Liver (tissue), 9 donors: ENCODE measurements around the gene ACADSB. TPM values are rescaled to one million over a fixed set of nuclear protein-coding genes. Genes with fewer than 3 reads are reported as not detected.
A peak's percentile ranks its signal among the peaks of the same experiment; 100 is the strongest.

Source experiments
- DNase-seq: peaks from one replicate; pipeline ENCODE4 v3.0.0-alpha.2; 2017; ENCODE audit warnings: low spot score
- H3K27ac ChIP-seq, 2 donors: one replicate each; pipeline ENCODE4 v1.7.0; 2013; ENCODE audit warnings: inconsistent platforms in 2 of 2, low read length in 2 of 2, control low read depth in 1 of 2, low read depth in 1 of 2, mild to moderate bottlenecking in 1 of 2
- H3K27me3 ChIP-seq, 4 donors: one replicate each; pipeline versions ENCODE4 v1.6.1 to v1.7.0; 2013; ENCODE audit warnings: low read length in 3 of 4, inconsistent platforms in 1 of 4, mild to moderate bottlenecking in 1 of 4, moderate library complexity in 1 of 4; ENCODE audit not compliant: control insufficient read depth in 4 of 4, insufficient read depth in 4 of 4
- H3K36me3 ChIP-seq, 4 donors: one replicate each; pipeline versions ENCODE4 v1.6.1 to v1.7.0; 2013; ENCODE audit warnings: low read length in 3 of 4, mild to moderate bottlenecking in 3 of 4, low read depth in 1 of 4, moderate library complexity in 1 of 4; ENCODE audit not compliant: control insufficient read depth in 4 of 4, insufficient read depth in 3 of 4
- H3K4me1 ChIP-seq, 4 donors: one replicate each; pipeline versions ENCODE4 v1.6.1 to v1.7.0; 2013; ENCODE audit warnings: low read length in 3 of 4, mild to moderate bottlenecking in 3 of 4, moderate library complexity in 1 of 4; ENCODE audit not compliant: control insufficient read depth in 4 of 4, insufficient read depth in 4 of 4
- H3K4me3 ChIP-seq, 3 donors: one replicate each; pipeline versions ENCODE4 v1.6.1 to v1.7.0; 2013; ENCODE audit warnings: low read length in 3 of 3, control low read depth in 1 of 3, low read depth in 1 of 3, mild to moderate bottlenecking in 1 of 3
- H3K9ac ChIP-seq, 2 donors: one replicate each; pipeline ENCODE4 v1.7.0; 2013; ENCODE audit warnings: low read length in 2 of 2, mild to moderate bottlenecking in 2 of 2, moderate library complexity in 2 of 2, control low read depth in 1 of 2, low read depth in 1 of 2
- H3K9me3 ChIP-seq, 4 donors: one replicate each; pipeline versions ENCODE4 v1.6.1 to v1.7.0; 2013; ENCODE audit warnings: low read length in 3 of 4; ENCODE audit not compliant: control insufficient read depth in 4 of 4
- EGR1 ChIP-seq, 2 donors: IDR thresholded peaks; 2 replicates each; pipeline ENCODE4 v1.6.1; 2016 to 2018; ENCODE audit warnings: antibody characterized with exemption in 2 of 2, low read depth in 2 of 2
- FOXA1 ChIP-seq: IDR thresholded peaks from 2 replicates; pipeline ENCODE4 v1.6.1; 2016; ENCODE audit warnings: antibody characterized with exemption
- FOXA2 ChIP-seq: IDR thresholded peaks from 2 replicates; pipeline ENCODE4 v1.6.1; 2016; ENCODE audit warnings: antibody characterized with exemption
- GABPA ChIP-seq, 2 donors: IDR thresholded peaks in 1 of 2; conservative IDR thresholded peaks in 1 of 2; 2 replicates each; pipeline ENCODE4 v1.6.1; 2016; ENCODE audit warnings: antibody characterized with exemption in 2 of 2, mild to moderate bottlenecking in 1 of 2, moderate library complexity in 1 of 2
- HNF4A ChIP-seq, 2 donors: conservative IDR thresholded peaks; 2 replicates each; pipeline ENCODE4 v1.6.1; 2016; ENCODE audit warnings: antibody characterized with exemption in 2 of 2, mild to moderate bottlenecking in 2 of 2
- HNF4G ChIP-seq: IDR thresholded peaks from 2 replicates; pipeline ENCODE4 v1.6.1; 2016; ENCODE audit warnings: antibody characterized with exemption
- JUND ChIP-seq, 2 donors: IDR thresholded peaks; 2 replicates each; pipeline ENCODE4 v1.6.1; 2016; ENCODE audit warnings: antibody characterized with exemption in 2 of 2
- NR2F2 ChIP-seq: IDR thresholded peaks from 2 replicates; pipeline ENCODE4 v1.6.1; 2016; ENCODE audit warnings: antibody characterized with exemption
- RAD21 ChIP-seq, 2 donors: IDR thresholded peaks; 2 replicates each; pipeline ENCODE4 v1.6.1; 2016; ENCODE audit warnings: antibody characterized with exemption in 2 of 2, mild to moderate bottlenecking in 2 of 2
- RXRA ChIP-seq, 2 donors: IDR thresholded peaks; 2 replicates each; pipeline ENCODE4 v1.6.1; 2017 to 2018; ENCODE audit warnings: antibody characterized with exemption in 2 of 2, mild to moderate bottlenecking in 1 of 2
- SP1 ChIP-seq: IDR thresholded peaks from 2 replicates; pipeline ENCODE4 v1.6.1; 2018; ENCODE audit warnings: antibody characterized with exemption, mild to moderate bottlenecking
- TAF1 ChIP-seq: conservative IDR thresholded peaks from 2 replicates; pipeline ENCODE4 v1.6.1; 2016; ENCODE audit warnings: antibody characterized with exemption, mild to moderate bottlenecking
- YY1 ChIP-seq: IDR thresholded peaks from 2 replicates; pipeline ENCODE4 v1.6.1; 2016; ENCODE audit warnings: antibody characterized with exemption, mild to moderate bottlenecking
- WGBS: extraction: QIAGEN DNeasy Blood & Tissue Kit; methylation state at CpG from one replicate; pipeline ENCODE4 v1.1.7; 2013; 5-methylcytosine and 5-hydroxymethylcytosine counted together
- polyA plus RNA-seq, 2 donors: library from polyadenylated mRNA; stranded (reverse) in 1 of 2; unstranded in 1 of 2; fragments of 200-250 nt in 1 of 2; fragments of >200 nt in 1 of 2; fragmentation: Nextera tagmentation in 1 of 2; extraction: Ambion mirVana in 1 of 2; gene quantifications; one replicate each; pipeline versions ENCODE4 v1.2.1 to v1.2.3, GENCODE V29; 2013 to 2015
- total RNA-seq, 2 donors: library from RNA; depleted of rRNA; stranded (reverse); fragments of >200 nt; gene quantifications; one replicate each; pipeline ENCODE4 v1.2.3, GENCODE V29; 2014
- TF ChIP-seq, protein P1 (sequence below): fragments of 150-350 bp; IDR thresholded peaks from 2 replicates; pipeline ENCODE4 v1.5.1; 2017; ENCODE audit warnings: improper control_type of control experiment, low read depth, low read length; ENCODE audit not compliant: missing input control
- TF ChIP-seq, protein P2 (sequence below): IDR thresholded peaks from 2 replicates; pipeline ENCODE4 v1.6.1; 2016; ENCODE audit warnings: antibody characterized with exemption
- TF ChIP-seq, protein P3 (sequence below): IDR thresholded peaks from 2 replicates; pipeline ENCODE4 v1.6.1; 2016; ENCODE audit warnings: antibody characterized with exemption
- TF ChIP-seq, protein P4 (sequence below): IDR thresholded peaks from 2 replicates; pipeline ENCODE4 v1.6.1; 2016; ENCODE audit warnings: antibody characterized with exemption, mild to moderate bottlenecking
- TF ChIP-seq, protein P5 (sequence below): IDR thresholded peaks from 2 replicates; pipeline ENCODE4 v1.6.1; 2016; ENCODE audit warnings: antibody characterized with exemption
- donor health status: healthy.
- donor health status: healthy.
- donor health status: healthy.
- donor health status: healthy.
- donor health status: healthy.

Gene ACADSB
- total and polyA plus RNA-seq, 4 donors, result 97.9 to 164 (median 110) TPM

DNA sequence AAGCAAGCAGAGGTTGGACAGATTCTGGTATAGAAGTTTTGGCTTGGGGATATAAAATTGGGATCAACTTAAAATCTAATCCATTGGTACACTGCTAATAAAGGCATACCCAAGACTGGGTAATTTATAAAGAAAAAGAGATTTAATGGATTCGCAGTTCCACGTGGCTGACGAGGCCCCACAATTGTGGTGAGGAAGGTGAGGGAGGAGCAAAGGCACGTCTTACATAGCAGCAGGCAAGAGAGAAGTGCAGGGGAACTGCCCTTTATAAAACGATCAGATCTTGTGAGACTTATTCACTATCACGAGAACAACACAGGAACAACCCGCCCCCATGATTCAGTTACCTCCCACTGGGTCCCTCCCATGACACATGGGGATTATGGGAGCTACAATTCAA lies 9.7 kb downstream of the ACADSB start:
- Histone ChIP-seq H3K27me3 (no peaks in the 10 kb centered on the region), H3K27ac (peak overlapping the region; percentile 32 to 89), H3K4me3 (no peak overlapping the region), H3K9me3 (no peaks in the 10 kb centered on the region), H3K9ac (no peak overlapping the region), H3K4me1 (peaks cover 5 to 51% (median 28%) of the 10 kb centered on the region in 4 donors), H3K36me3 (no peaks in the 10 kb centered on the region)
- no peak for TF ChIP-seq RXRA (IDR thresholded peaks at IDR 0.05)
- no peak for TF ChIP-seq HNF4A (conservative IDR thresholded peaks at IDR 0.05)
- TF ChIP-seq YY1, result no peak
- TF ChIP-seq, protein P1, sequence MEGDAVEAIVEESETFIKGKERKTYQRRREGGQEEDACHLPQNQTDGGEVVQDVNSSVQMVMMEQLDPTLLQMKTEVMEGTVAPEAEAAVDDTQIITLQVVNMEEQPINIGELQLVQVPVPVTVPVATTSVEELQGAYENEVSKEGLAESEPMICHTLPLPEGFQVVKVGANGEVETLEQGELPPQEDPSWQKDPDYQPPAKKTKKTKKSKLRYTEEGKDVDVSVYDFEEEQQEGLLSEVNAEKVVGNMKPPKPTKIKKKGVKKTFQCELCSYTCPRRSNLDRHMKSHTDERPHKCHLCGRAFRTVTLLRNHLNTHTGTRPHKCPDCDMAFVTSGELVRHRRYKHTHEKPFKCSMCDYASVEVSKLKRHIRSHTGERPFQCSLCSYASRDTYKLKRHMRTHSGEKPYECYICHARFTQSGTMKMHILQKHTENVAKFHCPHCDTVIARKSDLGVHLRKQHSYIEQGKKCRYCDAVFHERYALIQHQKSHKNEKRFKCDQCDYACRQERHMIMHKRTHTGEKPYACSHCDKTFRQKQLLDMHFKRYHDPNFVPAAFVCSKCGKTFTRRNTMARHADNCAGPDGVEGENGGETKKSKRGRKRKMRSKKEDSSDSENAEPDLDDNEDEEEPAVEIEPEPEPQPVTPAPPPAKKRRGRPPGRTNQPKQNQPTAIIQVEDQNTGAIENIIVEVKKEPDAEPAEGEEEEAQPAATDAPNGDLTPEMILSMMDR, result no peak
- TF ChIP-seq JUND (IDR thresholded peaks at IDR 0.05), result no peak
- TF ChIP-seq TAF1, result no peak
- no peak for TF ChIP-seq NR2F2
- no peak for TF ChIP-seq RAD21 (IDR thresholded peaks at IDR 0.05)
- TF ChIP-seq, protein P2, sequence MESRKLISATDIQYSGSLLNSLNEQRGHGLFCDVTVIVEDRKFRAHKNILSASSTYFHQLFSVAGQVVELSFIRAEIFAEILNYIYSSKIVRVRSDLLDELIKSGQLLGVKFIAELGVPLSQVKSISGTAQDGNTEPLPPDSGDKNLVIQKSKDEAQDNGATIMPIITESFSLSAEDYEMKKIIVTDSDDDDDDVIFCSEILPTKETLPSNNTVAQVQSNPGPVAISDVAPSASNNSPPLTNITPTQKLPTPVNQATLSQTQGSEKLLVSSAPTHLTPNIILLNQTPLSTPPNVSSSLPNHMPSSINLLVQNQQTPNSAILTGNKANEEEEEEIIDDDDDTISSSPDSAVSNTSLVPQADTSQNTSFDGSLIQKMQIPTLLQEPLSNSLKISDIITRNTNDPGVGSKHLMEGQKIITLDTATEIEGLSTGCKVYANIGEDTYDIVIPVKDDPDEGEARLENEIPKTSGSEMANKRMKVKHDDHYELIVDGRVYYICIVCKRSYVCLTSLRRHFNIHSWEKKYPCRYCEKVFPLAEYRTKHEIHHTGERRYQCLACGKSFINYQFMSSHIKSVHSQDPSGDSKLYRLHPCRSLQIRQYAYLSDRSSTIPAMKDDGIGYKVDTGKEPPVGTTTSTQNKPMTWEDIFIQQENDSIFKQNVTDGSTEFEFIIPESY, result no peak
- no peak for TF ChIP-seq EGR1 (IDR thresholded peaks at IDR 0.05; ENCODE audit: low read depth in 2 of 2)
- no peak for TF ChIP-seq HNF4G
- TF ChIP-seq, protein P3, sequence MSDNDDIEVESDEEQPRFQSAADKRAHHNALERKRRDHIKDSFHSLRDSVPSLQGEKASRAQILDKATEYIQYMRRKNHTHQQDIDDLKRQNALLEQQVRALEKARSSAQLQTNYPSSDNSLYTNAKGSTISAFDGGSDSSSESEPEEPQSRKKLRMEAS, result no peak
- no peak for TF ChIP-seq GABPA (IDR thresholded peaks at IDR 0.05 in 1 of 2, conservative IDR thresholded peaks at IDR 0.05 in 1 of 2)
- TF ChIP-seq FOXA2, result no peak
- TF ChIP-seq, protein P4, sequence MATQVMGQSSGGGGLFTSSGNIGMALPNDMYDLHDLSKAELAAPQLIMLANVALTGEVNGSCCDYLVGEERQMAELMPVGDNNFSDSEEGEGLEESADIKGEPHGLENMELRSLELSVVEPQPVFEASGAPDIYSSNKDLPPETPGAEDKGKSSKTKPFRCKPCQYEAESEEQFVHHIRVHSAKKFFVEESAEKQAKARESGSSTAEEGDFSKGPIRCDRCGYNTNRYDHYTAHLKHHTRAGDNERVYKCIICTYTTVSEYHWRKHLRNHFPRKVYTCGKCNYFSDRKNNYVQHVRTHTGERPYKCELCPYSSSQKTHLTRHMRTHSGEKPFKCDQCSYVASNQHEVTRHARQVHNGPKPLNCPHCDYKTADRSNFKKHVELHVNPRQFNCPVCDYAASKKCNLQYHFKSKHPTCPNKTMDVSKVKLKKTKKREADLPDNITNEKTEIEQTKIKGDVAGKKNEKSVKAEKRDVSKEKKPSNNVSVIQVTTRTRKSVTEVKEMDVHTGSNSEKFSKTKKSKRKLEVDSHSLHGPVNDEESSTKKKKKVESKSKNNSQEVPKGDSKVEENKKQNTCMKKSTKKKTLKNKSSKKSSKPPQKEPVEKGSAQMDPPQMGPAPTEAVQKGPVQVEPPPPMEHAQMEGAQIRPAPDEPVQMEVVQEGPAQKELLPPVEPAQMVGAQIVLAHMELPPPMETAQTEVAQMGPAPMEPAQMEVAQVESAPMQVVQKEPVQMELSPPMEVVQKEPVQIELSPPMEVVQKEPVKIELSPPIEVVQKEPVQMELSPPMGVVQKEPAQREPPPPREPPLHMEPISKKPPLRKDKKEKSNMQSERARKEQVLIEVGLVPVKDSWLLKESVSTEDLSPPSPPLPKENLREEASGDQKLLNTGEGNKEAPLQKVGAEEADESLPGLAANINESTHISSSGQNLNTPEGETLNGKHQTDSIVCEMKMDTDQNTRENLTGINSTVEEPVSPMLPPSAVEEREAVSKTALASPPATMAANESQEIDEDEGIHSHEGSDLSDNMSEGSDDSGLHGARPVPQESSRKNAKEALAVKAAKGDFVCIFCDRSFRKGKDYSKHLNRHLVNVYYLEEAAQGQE, result no peak
- TF ChIP-seq FOXA1, result no peak
- TF ChIP-seq, protein P5, sequence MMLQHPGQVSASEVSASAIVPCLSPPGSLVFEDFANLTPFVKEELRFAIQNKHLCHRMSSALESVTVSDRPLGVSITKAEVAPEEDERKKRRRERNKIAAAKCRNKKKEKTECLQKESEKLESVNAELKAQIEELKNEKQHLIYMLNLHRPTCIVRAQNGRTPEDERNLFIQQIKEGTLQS, result no peak
- no peak for TF ChIP-seq SP1
- WGBS, result 89% methylated on average over 7 of the region's 7 CpGs
- DNase-seq, result no peak
